Uterus (tissue), 4 donors: ENCODE data around the gene SLC25A26. TPM values are rescaled to one million over a fixed set of nuclear protein-coding genes. Genes with fewer than 3 reads are reported as not detected.

Source experiments
- DNase-seq, 2 donors: peaks; one replicate each; pipeline ENCODE4 v3.0.0-alpha.2; 2019 to 2020
- H3K27ac ChIP-seq, 2 donors: fragments of 200-600 bp; sonication (generic); 1 replicate in 1 of 2; 2 replicates in 1 of 2; pipeline ENCODE4 v1.5.1; 2016 to 2018
- H3K27me3 ChIP-seq, 2 donors: fragments of 200-600 bp; sonication (generic); one replicate each; pipeline ENCODE4 v1.5.1; 2018 to 2019; ENCODE audit warnings: control low read depth in 1 of 2
- H3K36me3 ChIP-seq, 2 donors: fragments of 200-600 bp; sonication (generic); one replicate each; pipeline ENCODE4 v1.5.1; 2019; ENCODE audit warnings: control low read depth in 1 of 2
- H3K4me1 ChIP-seq, 2 donors: fragments of 200-600 bp; sonication (generic); one replicate each; pipeline ENCODE4 v1.5.1; 2018 to 2019; ENCODE audit warnings: control low read depth in 1 of 2
- H3K4me3 ChIP-seq, 2 donors: fragments of 200-600 bp; sonication (generic); 1 replicate in 1 of 2; 2 replicates in 1 of 2; pipeline ENCODE4 v1.5.1; 2018 to 2019; ENCODE audit warnings: mild to moderate bottlenecking in 1 of 2
- H3K9me3 ChIP-seq, 2 donors: fragments of 200-600 bp; sonication (generic); one replicate each; pipeline ENCODE4 v1.5.1; 2019; ENCODE audit warnings: control low read depth in 1 of 2
- POLR2A ChIP-seq, 2 donors: fragments of 450-650 bp; IDR thresholded peaks; one replicate each; pipeline ENCODE4 v1.6.1; 2016; ENCODE audit warnings: antibody characterized with exemption in 2 of 2, mild to moderate bottlenecking in 1 of 2, moderate library complexity in 1 of 2
- intact Hi-C: fragments of 100-400 bp; cut with DNase I; formaldehyde crosslinking; loops from one replicate; pipeline ENCODE4 v1.15.1; 2023; ENCODE audit warnings: low total_unique reads
- small RNA-seq: library from RNA; depleted of rRNA; stranded (forward); fragments of <200 nt; gene quantifications from one replicate; pipeline ENCODE3, GENCODE V24; 2016
- total RNA-seq, 4 donors: library from RNA; depleted of rRNA in 3 of 4; stranded (reverse); fragments of >200 nt in 3 of 4; gene quantifications; one replicate each; pipeline versions ENCODE4 v1.1.0 to v1.2.4, GENCODE V29; 2014 to 2023
- TF ChIP-seq, protein P1 (sequence below), 4 experiments: fragments of 200-600 bp in 2 of 4; fragments of 450-650 bp in 2 of 4; sonication (generic) in 2 of 4; IDR thresholded peaks; one replicate each; pipeline ENCODE4 v1.5.1; 2016 to 2019; ENCODE audit warnings: antibody characterized with exemption in 4 of 4, mild to moderate bottlenecking in 2 of 4, moderate library complexity in 1 of 4
- donor health status: DM: yes; HTN: yes; CAD: no.

The SLC25A26 gene
- total RNA-seq, 4 donors from 2014 or later, result 10.6 to 24.9 (median 17.8) TPM

GRCh38 chr3:66427352-66427751 is 206.6 kb downstream of the SLC25A26 start:
- DNase-seq, result no peak
- Histone ChIP-seq H3K36me3 (no peaks in the 10 kb centered on the region), H3K9me3 (no peaks in the 10 kb centered on the region), H3K4me1 (peaks cover 16 to 32% of the 10 kb centered on the region in 2 donors), H3K4me3 (no peak overlapping the region), H3K27ac (peak overlapping the region; percentile 52 to 71), H3K27me3 (no peaks in the 10 kb centered on the region)
- TF ChIP-seq, protein P1, sequence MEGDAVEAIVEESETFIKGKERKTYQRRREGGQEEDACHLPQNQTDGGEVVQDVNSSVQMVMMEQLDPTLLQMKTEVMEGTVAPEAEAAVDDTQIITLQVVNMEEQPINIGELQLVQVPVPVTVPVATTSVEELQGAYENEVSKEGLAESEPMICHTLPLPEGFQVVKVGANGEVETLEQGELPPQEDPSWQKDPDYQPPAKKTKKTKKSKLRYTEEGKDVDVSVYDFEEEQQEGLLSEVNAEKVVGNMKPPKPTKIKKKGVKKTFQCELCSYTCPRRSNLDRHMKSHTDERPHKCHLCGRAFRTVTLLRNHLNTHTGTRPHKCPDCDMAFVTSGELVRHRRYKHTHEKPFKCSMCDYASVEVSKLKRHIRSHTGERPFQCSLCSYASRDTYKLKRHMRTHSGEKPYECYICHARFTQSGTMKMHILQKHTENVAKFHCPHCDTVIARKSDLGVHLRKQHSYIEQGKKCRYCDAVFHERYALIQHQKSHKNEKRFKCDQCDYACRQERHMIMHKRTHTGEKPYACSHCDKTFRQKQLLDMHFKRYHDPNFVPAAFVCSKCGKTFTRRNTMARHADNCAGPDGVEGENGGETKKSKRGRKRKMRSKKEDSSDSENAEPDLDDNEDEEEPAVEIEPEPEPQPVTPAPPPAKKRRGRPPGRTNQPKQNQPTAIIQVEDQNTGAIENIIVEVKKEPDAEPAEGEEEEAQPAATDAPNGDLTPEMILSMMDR (IDR thresholded peaks at IDR 0.05), result no peak
- TF ChIP-seq POLR2A (IDR thresholded peaks at IDR 0.05), result no peak
- intact Hi-C loops, result no loop called here

DNA sequence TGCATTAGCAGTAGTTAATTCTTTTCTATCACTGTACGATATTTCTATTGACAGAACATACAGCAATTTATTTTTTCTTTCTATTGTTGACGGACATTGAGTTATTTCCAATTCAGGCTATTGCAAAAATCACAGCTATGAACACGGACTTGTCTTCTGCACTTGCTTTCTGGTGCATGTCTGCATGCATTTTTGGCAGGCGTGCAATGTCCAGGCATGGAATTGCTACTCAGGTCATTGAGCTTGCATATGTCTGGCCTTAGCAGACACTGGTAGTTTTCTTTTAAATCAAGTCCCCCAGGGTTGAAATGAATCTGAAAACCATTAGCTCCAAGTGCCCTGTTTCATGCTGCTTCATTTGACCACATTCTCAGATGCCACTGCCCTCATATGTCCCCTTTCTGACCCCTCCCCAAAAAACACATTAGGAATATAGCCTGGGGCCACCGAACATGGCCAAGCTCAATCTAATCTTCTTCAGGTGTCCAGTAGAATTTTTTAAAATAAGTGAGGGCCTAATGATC is 207.2 kb downstream of the SLC25A26 start:
- Histone ChIP-seq H3K27ac (peak overlapping the region; percentile 76 to 77), H3K36me3 (no peaks in the 10 kb centered on the region), H3K27me3 (no peaks in the 10 kb centered on the region), H3K4me1 (peaks cover 16 to 36% of the 10 kb centered on the region in 2 donors), H3K4me3 (no peak overlapping the region), H3K9me3 (no peaks in the 10 kb centered on the region)
- intact Hi-C loops, result no loop called here
- TF ChIP-seq, protein P1 (IDR thresholded peaks at IDR 0.05), result no peak
- TF ChIP-seq POLR2A (IDR thresholded peaks at IDR 0.05), result no peak
- no peak for DNase-seq

Small RNA genes lying within 50 kb of the gene (small RNA-seq; reads per million reads assigned to genes)
- gene RN7SL482P (not detected), gene RNU6-787P (not detected)

Other genes starting within 250 kb of the SLC25A26 start
- gene MAGI1, start 182.1 kb upstream of the SLC25A26 start, total RNA-seq, result 10 to 100 TPM in 3 of 4 donors, 1 to 10 TPM in 1; 7.6 to 42.9 (median 37.0) TPM